Stimulated activated CD4-positive, alpha-beta T cell treated with anti-CD3 and anti-CD28 coated beads, TNF-alpha, amount 100 ng/mL, for 1 hour (primary cell): ENCODE measurements around the gene CACNA1G.

Experiments used
- DNase-seq, 3 donors: peaks; one replicate each; pipeline ENCODE4 v3.0.0-alpha.2; 2020; ENCODE audit warnings: low read depth in 3 of 3, low spot score in 1 of 3

CACNA1G gene

GRCh38 chr17:50609380-50610074, 49.0 kb downstream of the CACNA1G start:
- no peak for DNase-seq

DNA sequence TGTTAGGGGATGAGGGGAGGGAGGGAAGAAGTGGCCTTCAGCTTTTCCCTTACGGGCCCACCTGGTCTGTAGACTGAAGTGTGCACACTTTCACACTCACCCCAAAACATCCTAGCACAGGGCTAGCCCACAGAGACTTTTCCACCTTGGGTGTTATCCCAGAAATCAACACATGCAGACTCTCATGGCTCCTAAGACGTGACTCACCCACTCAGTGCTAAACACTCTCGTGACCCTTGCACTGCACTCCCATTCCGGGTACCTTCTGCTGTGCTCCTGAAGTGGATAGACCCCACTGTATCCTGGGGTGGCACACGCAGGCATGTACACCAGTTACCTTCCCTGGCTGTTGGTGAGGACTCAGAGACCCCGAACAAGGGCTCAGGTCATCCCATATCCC, 51.1 kb downstream of the CACNA1G start:
- no peak for DNase-seq

GRCh38 chr17:50612281-50612680, 51.8 kb downstream of the CACNA1G start:
- no peak for DNase-seq

DNA sequence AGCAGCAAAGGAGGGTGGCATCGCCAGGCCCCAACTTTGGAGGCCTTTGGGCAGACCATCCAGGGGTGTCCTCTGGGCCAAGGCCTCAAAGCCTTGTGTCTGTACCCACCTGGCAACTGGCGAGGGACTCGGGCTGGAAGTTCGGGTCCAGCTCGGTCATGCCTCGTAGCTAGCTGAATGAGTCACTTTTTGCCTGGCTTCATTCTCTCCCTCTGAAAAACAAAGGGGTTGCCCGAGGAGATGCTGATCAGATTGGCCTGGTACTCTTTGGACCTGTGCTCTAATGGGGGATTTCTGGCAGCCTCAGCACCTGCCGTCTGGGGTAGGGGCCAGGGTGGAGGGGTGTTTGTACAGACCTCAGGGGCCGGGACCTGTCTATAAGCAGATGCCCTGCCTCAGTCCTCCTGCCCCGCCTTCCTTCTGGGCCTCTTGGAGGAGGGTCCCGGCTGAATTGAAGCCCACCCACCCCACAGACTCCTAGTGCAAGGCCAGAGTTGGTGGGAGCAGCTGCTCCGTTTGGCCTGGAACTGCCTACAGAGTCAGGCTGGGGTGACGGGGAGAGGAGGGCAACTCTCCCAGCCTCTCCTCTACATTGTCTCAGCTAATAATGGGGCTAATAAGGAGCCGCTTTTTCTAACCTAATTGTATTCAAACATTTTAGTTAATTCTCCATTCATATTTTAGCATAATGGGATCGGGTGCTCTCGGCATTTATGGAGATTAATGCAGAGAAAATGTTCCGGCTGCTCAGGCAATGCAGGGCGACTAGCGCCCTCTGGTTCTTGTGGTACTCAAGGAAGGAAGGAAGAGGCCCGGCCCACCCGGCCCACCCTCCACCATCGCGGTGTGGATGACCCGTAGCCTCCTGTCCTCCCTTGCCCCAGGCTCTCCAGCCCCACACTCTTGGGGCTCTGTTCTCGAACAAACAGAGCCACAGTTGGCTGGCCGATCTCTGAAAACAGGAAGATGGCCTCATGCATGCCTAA, 52.8 kb downstream of the CACNA1G start:
- DNase-seq = no peak

DNA sequence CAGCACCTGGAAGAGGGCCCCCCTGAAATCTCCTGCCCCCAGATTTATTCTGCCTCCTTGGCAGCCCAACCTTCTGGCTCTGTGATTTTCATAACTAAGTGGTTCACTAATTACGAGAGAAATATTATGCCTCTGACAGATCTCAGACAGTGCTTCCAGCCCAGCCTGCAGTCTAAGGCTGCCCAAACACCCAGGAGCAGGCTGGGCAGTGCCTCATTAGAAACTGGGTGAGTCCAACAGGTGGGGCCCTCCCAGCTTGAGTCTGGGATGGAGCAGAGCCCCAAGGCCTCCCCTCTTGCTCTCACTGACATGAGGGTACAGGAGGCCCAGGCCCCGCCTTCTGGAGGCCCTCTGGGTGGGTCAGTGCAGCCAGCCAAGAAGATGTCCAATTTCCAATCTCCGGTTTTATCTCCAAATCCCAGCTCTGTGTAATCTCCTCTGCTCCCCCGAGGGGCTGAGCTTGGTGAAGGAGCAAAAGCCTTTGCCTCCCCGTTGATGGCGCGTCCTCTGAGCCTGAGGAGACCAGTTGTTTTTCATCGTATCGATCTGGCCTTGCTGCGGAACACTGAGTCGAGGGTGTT, 54.0 kb downstream of the CACNA1G start:
- DNase-seq = no peak

- DNase-seq = no peak
Measured at GRCh38 chr17:50615828-50616227, 55.3 kb downstream of the CACNA1G start.

GRCh38 chr17:50618300-50618699, 57.8 kb downstream of the CACNA1G start:
- DNase-seq = no peak

DNA sequence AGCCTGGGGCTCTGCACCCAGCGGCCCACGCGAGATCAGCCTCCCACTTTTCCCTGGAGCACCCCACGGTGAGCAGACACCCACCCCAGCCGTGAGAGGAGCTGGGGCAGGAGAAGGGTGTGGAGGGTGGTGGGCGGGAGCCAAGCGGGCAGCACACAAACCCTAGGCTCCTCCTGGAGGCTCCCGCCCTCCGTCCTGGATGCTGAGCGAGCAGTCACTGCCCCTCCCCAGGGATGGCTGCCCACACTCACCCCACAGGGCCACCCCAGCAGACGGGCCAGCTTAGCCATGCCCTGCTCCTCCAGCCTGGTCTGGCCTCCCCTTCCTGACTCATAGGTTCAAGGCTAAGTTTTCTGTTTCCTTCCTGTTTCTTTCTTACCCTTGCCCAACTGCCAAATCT, 58.4 kb downstream of the CACNA1G start:
- no peak for DNase-seq

GRCh38 chr17:50619489-50619888, 59.0 kb downstream of the CACNA1G start:
- no peak for DNase-seq

DNA sequence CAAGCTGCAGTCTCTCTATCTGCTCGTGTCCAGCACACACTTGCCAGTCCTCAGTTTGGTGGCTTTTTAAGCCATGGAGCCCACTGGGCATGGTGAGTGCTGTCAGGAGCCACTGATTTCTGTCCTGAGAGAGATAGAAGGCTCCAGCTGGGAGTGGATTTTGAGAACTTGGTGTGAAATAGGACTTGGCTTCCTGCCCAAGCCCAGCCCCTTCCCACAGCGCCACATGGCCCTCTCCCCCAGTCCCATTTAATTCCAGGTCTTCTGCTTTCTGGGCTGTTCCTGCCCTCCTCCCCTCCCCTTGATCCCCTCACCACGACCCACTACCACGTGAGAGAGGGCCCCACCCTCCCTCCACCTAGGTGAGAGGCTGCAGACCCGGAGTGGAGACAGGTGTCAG, 59.7 kb downstream of the CACNA1G start:
- DNase-seq = no peak

- DNase-seq = no peak
Measured at GRCh38 chr17:50620858-50621257, 60.3 kb downstream of the CACNA1G start.

GRCh38 chr17:50621574-50622031, 61.1 kb downstream of the CACNA1G start:
- DNase-seq = no peak

DNA sequence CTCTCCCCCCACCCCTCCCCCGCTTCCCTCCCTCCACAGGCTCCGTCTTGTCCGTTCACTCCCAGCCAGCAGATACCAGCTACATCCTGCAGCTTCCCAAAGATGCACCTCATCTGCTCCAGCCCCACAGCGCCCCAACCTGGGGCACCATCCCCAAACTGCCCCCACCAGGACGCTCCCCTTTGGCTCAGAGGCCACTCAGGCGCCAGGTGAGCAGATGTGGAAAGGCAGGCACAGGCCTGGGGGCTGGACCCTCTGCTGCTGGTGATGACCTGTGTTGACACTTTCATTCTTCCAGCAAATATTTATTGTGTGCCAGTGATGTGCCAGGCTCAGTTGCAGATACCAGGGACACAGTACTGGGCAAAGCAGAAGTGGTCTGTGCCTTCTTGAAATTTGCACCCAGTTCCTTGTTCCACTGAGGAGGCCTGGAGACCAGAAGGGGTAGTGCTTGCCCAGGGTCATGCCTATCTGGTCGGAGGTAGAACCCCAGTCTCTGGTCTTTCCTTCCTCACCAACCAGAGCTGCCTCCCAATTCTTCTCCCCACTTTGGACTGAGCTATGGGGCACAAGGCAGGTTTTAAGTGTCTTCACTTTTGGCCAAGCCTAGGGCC, 63.9 kb downstream of the CACNA1G start:
- no peak for DNase-seq

DNA sequence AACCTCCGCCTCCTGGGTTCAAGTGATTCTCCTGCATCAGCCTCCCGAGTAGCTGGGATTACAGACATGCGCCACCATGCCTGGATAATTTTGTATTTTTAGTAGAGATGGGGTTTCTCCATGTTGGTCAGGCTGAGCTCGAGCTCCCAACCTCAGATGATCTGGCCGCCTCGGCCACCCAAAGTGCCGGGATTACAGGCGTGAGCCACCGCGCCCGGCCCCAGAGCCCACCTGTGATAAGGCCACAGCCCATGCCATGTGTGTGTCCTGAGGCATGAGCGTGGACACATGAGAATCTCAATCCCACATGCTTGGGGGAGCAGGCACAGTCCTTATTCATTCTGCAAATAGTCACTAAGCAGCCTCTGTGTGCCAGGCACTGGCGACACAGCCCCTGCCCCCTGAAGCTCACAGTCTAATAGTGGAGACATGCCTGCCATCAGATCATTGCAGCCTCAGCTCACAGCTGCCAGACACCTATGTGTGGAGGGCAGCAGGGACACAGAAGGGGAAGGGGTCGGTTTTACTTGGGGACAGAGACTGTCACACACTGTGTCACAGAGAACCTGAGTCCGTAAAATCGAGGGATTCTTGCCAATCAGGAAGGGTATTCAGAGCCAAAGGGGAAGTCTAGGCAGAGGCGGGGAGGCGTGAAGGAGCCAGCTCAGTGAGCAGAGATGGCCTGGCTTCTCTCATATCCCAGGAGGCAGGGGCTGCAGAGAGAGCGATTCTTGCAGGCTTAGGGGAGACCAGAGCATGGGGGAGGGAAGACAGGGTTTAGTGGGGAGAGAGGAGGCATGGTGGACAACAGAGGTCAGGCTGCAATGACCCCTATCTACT, 64.7 kb downstream of the CACNA1G start:
- no peak for DNase-seq

- peak in 2 of 3 donors; percentile 13 to 53 for DNase-seq
Measured at GRCh38 chr17:50626037-50626574, 65.6 kb downstream of the CACNA1G start.

DNA sequence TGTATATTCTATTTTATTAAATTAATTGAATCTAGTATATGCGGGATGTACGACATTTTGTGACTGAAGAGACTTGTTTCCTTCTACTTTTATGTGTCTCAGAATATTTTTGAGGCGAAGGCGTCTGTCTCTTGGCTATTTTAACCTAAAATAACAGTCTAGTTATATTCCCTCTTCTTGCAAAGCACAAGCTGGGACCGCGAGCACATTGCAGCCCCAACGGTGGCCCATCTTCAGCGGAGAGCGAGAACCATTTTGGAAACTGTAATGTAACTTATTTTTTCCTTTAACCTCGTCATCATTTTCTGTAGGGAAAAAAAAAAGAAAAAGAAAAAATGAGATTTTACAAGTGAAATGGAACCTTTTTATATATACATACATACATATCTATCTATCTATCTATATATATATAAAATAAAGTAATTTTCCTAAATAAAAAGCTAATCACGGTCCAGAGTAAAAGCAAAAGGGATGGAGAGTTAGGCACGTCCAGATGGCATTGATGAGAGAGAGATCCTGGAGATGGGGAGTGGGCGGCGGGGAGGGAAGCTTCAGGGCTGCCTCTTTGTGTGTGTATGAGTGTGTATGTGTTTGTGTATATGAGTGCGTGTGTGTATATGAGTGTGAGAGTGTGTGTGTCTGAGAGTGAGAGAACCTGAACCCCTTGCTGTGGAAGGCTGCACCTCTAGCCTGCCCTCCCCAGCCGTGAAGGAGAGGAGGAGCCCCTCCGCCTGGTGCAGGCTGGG, 66.7 kb downstream of the CACNA1G start:
- DNase-seq = no peak

GRCh38 chr17:50627782-50628601, 67.5 kb downstream of the CACNA1G start:
- no peak for DNase-seq

DNA sequence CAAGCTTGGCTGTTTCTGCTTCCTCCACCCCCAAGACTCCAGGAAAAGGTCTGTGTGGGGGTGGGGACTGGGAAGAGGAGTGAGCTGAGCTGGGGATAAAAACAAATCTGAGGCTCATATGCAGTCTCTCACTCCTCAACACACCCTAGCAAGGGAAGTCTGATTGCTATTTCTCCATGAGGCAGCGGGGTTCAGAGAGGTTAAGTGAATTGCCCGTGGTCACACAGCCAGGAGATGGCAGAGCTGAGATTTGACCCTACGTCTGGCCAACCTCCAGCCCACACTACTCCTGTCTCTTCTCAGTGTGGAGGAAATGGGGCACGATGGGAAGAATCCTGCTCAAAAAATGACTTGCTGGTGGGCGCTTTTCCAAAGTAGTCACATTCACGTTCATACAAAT, 69.4 kb downstream of the CACNA1G start:
- DNase-seq = no peak
